ENCODE data around the gene LDLRAD3.

LDLRAD3 gene

DNA sequence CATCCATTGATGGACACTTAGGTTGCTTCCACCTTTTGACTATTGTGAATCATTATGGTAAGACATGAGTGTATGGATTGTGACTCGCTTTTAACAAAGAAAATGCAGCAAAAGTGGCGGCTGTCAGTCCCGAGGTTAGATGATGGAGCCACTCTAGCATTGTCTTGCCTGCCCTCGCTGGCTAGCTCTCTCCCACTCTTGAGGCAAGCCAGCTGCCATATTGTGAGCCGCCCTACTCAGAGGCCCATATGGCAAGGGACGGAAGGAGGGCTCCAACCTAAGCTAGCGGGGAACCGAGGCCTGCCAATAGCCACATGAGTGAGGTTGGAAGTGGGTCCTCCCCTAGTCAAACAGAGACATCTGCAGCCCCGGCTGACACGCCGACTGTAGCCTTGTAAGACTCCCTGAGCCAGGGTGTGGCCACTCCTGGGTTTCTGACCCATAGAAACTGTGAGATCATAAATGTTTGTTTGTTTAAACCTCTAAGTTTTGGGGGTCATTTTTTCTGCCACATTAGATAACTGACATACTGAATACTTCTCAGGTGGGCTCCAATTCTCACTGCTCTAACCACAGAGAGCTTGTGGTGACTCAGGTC is 160.2 kb downstream of the LDLRAD3 start:
- DNase-seq (ENCODE audit: low read depth in 3 of 3), result no peak

DNA sequence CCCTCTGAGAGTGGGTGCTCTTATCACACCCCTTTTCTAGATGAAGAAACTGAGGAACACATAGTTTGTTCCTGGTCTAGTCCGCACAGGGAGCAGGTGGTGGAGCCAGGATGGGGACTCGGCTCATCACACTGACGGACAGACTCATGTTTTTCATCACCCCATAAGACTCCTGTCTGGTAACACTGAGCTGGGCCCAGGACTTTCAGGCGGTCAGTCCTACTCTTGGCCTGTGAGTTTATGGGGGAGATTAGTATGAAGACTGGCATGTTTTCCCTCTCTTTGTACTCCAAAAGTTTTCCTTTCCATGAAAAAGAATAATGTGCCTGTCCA is 160.8 kb downstream of the LDLRAD3 start:
- no peak for DNase-seq (ENCODE audit: low read depth in 3 of 3)

DNA sequence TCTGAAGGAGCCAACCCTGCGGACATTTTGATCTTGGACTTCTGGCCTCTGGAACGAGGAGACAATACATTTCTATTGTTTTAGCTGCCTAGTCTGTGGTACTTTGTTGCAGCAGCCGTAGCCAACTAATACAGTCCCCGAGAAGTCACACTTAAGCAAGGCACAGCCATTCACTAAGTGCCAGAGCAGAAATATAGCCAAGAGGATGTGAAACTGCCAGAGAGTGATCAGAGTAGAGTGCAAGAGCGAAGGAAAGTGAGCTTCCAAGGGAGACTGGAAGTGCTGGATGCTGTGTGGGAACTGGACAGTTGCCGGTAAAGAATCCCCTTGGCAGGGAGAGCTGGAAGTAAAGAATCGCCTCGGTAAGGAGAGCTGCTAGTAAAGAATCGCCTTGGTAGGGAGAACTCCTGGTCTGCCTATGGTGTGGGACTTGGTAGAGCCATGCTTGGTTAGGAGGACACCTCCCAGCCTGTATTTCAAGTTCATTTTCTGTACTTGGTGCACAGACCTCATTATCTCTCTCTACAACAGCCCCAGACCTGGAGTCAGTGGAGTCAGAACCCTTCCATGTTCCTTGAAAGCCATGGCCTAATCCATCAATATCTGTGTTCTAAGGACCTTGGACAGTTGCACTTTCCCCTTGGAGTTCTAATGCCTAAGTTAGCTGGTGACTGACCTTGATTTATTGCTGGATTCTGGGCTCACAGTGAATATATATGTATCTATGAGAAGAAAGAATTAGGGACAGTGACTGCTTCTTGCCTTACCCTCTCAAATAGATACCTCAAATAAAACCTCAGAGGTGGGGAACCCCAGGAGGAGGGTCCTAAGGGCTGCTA is 162.1 kb downstream of the LDLRAD3 start:
- DNase-seq (ENCODE audit: low read depth in 3 of 3), result no peak

DNA sequence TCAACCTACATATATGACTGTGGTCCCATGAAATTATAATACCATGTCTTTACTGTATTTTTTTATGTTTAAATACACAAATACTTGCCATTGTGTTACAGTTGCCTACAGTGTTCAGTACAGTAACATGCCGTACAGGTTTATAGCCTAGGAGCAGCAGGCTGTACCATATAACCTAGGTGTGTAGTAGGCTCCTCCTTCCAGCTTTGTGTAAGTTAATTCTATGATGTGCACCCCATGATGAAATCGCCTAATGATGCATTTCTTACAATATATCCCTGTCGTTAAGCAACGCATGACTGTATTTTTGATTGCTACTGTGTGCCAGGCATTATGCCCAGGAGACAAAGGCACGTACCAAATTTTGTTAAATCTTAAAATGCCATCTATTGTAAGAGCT is 163.7 kb downstream of the LDLRAD3 start:
- no peak for DNase-seq (ENCODE audit: low read depth in 3 of 3)

DNA sequence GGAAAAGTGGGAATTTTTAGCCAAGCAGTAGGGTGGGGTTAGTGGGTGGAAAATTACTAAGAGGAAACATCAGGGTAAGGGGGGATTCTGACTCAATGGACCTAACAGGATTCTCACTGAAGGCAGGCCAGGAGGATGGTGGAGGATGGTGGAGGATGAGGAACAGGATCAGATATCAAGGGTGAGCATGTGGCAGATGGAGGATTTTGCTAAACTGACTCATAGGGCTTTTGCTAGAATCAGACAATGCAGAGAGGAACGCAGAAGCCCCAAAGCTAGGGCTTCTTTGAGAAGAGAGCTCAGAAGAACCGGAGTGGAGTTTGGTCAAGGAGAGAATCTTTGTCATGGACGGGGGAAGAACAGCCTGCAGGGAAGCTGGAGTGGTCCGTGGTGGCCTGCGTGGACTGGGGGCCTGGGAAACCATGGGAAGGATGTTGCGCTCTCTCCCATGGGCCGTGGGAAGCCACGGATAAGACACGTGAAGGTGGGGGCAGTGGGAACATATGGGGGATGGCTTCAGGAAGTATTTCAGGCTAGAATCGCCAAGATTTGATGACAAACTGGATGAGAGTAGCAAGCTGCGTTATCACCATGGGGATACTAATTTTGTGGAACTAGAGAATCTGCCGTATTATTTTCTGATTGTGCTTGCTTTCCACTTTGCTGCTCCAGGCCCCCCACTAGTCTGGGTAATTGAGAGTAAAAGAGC is 165.2 kb downstream of the LDLRAD3 start:
- no peak for DNase-seq (ENCODE audit: low read depth in 3 of 3)

DNA sequence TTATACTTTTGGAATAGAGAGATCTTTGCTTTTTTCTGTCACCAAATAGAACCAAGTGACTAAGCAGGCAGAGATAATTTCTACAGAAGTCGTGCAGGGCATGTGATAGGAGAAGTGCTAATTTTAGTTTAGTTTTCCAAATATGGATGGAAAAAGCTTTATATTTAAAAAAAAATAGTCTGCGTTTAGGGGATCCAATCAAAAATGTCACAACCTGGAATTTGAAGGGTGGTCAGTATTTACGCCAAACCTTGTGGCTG is 165.7 kb downstream of the LDLRAD3 start:
- no peak for DNase-seq (ENCODE audit: low read depth in 3 of 3)

DNA sequence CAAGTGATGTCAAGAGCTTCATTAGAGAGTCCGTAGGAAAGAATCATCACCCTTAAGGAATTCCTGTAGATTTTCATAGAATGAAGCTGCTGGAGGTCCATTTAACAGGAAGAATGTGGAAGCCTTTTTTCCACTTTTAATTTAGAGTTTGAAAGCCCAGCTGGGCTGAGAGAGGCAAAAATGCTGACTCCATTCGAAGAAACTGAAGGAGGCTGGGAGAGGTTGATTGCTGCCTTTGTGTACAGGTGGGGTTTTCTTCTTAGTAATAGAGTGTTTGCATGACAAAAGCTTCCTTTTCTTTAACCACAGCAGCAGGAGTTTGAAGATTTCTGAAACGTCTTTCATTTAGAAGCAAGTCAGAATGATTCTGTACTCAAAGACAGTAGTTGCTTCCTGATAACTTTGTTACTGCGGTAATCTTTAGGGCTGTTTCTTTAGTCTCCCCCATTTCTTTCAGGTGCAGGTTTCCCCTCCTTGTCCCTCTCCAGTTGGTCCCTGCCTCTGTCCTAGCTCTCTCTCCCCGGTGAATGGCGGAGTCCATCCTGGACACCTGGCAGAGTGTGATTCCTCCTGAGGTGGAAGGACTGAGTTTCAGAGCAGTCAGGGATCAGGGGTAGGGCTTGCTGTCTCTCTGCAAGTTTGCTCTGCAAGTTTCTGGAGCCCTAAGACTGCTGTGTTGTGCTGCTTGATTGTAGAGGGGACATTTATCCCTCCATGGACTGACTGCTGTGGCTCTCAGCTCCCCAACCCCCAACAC is 166.2 kb downstream of the LDLRAD3 start:
- no peak for DNase-seq (ENCODE audit: low read depth in 3 of 3)

DNA sequence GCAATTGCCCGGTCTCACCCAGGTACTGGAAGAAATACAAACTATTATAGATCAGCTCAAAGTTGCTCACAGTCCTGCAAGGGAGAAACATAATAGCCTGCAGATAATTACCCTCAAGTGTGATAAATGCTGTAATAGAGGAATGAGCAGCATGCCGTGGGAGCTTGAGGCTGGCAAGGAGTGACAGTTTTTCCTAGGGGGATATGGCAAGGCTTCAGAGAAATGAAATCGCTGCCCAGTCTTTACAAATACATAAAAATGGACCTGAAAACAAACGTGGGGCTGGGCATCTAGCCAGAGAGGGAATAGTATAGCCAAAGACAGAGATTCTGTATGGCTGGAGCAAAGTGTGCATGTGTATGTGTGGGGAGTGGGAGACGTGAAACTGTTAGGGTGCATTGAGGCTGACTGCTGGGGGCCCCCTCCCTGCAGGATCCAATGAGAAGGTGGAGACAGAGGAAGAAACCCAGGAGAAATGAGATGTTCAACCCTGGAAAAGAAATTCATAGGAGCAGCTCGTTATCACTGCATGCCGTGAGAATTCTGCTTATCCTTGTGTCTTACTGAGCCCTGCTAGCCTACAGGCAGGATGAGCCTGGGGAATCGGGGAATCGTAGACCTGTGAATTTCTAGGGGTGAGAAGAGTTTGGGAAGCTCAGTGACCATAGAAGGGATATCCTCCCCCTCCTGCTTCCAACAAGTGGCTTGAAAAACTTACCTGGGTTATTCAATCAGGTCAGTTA is 167.0 kb downstream of the LDLRAD3 start:
- no peak for DNase-seq (ENCODE audit: low read depth in 3 of 3)

DNA sequence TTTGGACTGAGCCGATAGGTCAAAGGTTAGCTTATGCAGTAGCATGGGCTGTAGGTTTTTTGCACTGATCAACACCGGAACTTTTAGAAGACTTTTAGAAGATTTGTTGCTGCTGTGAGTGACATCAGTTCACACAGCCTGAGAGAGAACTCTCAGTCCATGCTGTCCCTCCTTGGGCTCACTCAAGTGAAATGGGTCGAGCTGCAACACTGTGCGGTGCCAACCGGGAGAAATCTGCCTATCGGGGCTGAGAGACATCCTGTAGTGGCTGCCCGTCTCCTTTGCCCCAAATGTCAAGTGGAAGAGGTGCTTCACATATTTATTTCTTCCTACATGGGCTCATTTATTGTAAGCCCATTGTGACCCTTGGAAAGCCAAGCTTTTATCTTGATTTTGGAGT is 170.2 kb downstream of the LDLRAD3 start:
- DNase-seq (ENCODE audit: low read depth in 3 of 3), result no peak

DNA sequence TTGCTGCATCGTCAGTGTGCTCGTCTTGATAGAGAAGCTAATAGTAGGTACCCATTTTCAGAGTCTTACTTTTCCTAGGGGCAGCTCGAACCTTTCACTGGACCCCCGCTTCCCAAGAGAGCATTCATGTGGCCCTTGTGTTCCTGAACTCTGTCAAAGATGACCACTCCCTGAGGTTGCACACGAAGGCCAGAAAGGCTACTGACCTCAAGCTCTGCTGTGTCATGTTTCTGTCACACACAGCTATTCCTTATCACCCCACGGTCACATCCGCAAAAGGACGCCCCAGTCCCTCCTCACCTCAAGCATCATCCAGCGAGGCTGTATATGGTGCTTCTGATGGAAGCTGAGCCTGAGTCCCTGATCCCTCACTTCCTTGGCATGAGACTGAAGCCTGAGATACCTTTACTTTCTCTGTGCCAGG is 171.5 kb downstream of the LDLRAD3 start:
- no peak for DNase-seq (ENCODE audit: low read depth in 3 of 3)

DNA sequence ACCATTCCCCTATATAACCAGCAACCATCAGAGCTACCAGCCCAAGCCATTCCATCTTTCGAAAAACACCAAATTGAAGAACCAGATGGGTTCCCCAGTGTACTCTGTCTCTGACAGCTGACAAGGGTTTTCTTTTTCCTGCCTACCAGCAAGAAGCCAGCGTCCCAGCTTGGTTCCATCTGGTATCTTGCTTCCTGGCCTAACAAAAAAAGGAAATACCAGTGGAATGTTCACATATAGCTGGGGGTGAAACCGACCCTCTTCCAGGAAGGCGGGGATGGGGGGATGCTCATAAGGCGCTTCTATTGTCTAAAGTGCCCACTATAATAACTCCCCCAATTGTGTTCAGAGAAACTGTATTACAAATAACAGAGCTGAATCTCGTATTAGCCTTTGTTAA is 172.3 kb downstream of the LDLRAD3 start:
- DNase-seq (ENCODE audit: low read depth in 3 of 3), result no peak

DNA sequence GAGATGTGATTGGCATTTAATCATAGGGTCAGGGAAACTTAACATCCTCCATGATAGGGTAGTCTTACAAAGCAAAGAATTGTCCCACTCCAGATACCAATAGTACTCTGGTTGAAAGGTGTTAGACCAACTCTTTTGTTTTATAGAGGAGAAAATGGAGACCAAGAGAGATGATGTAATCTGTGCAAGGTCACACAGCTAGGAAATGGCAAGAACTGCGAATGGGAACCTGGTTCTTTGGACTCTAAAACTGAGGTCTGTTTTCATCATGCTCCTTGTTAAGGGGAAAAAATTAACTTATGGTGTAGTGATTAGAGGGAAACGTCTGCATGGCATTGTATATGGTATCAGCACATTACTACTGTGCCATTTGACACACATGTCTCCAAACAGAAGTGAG is 174.2 kb downstream of the LDLRAD3 start:
- no peak for DNase-seq (ENCODE audit: low read depth in 3 of 3)

DNA sequence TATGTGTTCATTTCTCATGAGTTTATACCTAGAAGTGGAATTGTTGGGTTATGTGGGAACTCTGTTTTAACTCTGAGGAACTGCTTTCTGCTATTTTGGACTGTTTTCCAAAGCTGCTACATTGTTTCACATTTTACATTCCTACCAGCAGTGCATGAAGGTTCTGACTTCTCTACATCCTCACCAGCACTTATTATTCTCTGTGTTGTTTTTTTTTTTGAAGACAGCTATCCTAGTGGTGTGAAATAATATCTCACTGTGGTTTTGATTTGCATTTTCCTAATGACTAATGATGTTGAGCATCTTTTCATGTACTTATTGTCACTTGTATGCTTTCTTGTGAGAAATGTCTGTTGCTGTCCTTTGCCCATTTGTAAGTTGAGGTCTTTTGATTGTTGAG is 175.4 kb downstream of the LDLRAD3 start:
- DNase-seq (ENCODE audit: low read depth in 3 of 3), result no peak

DNA sequence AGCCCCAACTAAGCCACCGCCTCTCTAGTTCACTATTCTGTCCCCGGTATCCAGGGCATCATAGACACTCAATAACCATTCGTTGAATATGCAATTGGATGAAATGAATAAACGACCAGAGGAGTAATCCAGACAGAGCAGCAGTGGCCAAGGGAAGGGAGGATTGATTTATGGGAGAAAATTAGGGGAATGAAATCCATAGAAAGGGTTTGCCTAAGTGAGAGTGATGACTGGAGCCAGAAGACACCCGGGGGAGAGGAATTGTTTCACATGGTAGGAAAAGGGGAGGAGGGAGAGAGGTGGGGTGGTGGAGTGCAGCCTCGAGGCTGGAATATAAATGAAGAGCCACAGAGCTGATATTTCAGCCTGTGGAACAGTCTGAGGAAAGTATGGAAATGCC is 177.2 kb downstream of the LDLRAD3 start:
- DNase-seq (ENCODE audit: low read depth in 3 of 3), result no peak

DNA sequence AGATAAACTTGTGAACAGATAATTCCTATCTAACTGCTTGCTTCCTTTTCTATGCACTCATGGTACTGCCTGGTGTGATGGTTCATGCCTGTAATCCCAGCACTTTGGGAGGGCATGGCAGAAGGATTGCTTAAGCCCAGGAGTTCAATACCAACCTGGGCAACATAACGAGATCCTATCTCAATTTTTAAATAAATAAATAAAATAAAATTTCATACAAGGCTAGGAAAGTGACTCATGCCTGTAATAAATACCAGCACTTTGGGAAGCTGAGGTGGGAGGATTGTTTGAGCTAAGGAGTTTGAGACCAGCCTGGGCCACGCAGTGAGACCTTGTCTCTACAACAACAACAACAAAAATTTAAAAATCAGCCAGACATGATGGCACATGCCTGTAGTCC is 178.8 kb downstream of the LDLRAD3 start:
- DNase-seq (ENCODE audit: low read depth in 3 of 3), result no peak

DNA sequence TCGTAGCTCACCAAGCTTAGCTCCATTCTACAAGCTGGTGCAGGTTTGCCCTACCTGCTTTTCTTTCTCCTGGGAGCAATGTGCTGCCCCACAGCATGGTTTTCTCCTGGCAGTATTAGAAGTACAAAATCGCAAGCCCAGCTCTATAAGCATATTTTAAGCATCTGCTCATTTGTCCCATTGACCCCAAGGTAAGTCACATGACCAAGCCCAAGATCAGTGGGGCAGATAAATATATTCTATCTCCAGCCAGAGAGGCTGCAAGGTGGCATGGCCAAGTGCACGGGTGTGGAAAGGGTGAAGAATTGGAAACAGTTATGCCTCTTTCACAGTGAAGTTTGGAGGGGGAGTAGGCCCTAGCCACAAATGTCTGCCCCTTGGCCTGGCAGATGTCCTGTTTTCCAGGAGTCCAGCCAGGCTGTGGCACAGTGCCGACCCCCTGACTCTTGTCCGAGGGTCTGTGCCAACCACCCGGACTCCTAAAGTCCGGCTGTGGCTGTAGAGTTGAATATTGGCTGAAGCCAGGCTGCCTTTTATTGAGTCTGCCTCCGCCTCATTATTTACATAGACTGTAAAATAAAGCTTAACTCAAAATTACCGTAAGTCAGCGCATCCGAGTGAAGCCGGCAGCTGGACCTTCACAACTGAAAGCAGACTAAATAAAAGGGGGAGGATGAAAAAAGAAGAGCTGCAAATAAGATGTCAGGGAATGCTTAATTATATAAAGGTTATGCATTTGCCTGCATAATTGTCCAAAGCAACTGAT is 179.7 kb downstream of the LDLRAD3 start:
- DNase-seq (ENCODE audit: low read depth in 3 of 3), result no peak

DNA sequence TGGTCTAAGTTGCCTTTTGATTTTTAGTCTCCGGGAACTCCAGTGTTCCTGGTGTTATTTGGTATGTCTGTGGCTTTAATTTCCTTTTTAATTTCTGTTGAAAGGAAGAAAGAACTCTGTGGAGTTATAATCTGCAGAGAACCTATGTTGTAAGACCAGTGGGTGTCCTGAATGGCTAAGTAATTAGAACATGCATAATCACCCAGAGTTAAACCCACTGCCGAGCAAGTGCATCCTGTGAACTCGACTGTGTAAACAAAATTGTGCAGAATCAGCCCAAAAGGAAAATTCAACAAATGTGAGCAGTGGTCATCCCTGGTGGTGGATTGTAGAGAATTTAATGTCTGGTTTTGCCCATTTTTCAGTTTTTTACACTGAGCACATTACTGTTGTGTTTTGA is 182.8 kb downstream of the LDLRAD3 start:
- DNase-seq (ENCODE audit: low read depth in 3 of 3), result no peak

DNA sequence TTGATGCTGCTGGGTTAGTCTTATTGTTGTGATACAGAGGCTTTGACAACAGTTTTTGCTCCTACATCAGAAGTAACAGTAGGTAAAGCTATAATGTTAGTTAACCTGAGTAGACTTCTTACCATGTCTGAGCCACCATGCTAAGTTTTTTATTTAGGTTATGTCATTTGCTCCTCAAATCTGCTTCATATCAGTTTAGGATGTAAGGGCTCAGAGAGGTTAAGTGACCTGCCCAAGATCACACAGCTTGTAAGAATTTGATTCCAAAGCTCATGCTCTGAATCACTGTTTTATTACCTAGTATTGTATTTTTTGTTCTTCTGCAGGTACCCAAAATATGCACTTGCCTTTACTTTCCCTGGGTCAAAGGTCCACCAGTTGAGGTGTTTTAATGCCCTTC is 183.7 kb downstream of the LDLRAD3 start:
- DNase-seq (ENCODE audit: low read depth in 3 of 3), result no peak

DNA sequence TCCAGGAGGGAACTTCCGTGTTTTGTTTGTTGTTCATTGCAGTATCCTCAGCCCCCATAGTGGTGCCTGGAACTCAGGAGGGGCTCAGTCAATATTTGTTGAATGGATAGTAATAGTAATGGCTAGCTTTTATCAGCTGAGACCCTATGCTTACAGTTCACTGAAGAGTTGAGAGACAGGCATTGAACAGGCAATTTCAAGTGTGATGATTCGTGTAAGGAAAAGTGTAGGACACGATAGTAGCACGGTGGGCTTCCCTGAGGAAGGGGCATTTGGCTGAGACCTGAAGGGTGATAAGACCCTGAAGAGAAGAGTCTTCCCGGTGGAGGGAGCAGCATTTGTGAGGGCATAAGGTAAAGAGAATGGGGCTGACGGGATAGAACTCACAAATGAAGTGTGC is 186.1 kb downstream of the LDLRAD3 start:
- DNase-seq (ENCODE audit: low read depth in 3 of 3), result no peak

DNA sequence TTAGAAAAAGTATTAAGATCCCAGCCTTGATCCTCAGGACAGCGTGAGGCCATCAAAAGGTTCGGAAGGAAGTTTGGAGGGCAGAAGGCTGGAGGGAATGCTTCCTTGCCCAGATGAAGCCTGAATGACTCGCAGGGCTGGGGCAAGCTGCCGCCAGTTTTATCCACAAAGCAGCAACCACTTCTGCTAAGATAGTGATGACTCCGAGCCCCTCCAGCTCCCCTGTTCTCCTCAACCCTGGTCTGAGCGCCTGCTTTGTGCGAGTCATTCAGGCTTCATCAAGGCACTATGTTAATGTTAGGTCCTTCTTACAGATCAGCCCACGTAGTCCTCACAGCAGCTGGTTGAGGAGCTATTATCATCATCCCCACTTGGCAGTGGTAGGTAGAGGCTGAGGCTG is 186.5 kb downstream of the LDLRAD3 start:
- DNase-seq (ENCODE audit: low read depth in 3 of 3), result no peak

DNA sequence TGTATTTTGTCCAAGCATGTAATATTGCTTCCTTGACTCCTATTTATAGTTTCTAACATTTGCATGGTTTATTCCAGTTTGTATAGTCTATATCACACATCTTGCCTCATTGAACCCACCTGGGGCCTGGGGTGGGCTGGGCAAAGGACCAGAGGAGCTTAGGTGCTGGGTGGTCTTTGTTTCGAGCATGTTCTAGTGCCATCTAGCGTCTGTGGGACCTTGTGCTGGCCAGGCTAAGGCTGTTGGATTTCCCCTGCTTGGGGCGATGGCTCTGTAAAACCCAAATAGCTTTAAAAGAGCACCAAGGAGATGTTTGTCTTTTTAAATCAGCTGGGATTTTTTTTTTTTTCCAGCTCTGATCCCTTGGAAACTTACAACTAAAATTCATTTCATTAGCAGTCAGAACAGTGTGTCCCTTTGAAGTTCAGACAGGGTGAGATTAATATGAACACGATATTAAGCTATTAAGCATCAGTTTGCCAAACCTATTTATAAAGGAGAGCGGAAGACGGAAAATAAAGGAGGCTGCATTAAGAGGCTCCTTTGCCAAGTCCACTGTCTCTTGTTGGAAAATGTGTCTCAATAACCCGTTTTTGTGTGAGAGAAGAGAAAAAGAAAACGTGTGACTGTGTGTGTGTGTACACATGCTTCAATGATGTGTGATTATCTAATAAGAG is 188.0 kb downstream of the LDLRAD3 start:
- DNase-seq (ENCODE audit: low read depth in 3 of 3), result no peak

Data from stimulated activated CD4-positive, alpha-beta T cell treated with anti-CD3 and anti-CD28 coated beads, TNF-alpha, amount 100 ng/mL, for 48 hours (primary cell).